Fibroblast of lung (primary cell): Measurements from ENCODE around the gene AKAP6. TPM values are rescaled to one million over a fixed set of nuclear protein-coding genes. Genes with fewer than 3 reads are reported as not detected.

Experiments
- DNase-seq, 2 donors: peaks; one replicate each; pipeline versions ENCODE4 v3.0.0 to v3.0.0-alpha.2; 2010; ENCODE audit warnings: low read depth in 2 of 2
- H2AFZ ChIP-seq: 2 replicates; pipeline ENCODE4 v1.5.1; 2012; ENCODE audit warnings: low read length, control low read depth, inconsistent platforms
- H3K27ac ChIP-seq: 2 replicates; pipeline ENCODE4 v1.5.1; 2011; ENCODE audit warnings: low read length, control low read depth; ENCODE audit not compliant: insufficient read depth
- H3K27me3 ChIP-seq: 2 replicates; pipeline ENCODE4 v1.5.1; 2011; ENCODE audit warnings: mild to moderate bottlenecking, low read length; ENCODE audit not compliant: control insufficient read depth, insufficient read depth
- H3K36me3 ChIP-seq: 2 replicates; pipeline ENCODE4 v1.5.1; 2011; ENCODE audit warnings: low read length; ENCODE audit not compliant: control insufficient read depth, insufficient read depth
- H3K4me1 ChIP-seq: 2 replicates; pipeline ENCODE4 v1.5.1; 2011; ENCODE audit warnings: low read length; ENCODE audit not compliant: control insufficient read depth, insufficient read depth; ENCODE audit errors: extremely low read depth
- H3K4me2 ChIP-seq: 2 replicates; pipeline ENCODE4 v1.5.1; 2011; ENCODE audit warnings: low read length, control low read depth; ENCODE audit not compliant: insufficient read depth; ENCODE audit errors: extremely low read depth
- H3K4me3 ChIP-seq, 4 experiments: fragments of 200-600 bp in 1 of 4; sonication (generic) in 1 of 4; replicated peaks in 1 of 4; 2 replicates each; pipeline ENCODE4 v1.5.1; 2011 to 2016; ENCODE audit warnings: low read length in 4 of 4, low read depth in 3 of 4, mild to moderate bottlenecking in 3 of 4, control low read depth in 2 of 4, inconsistent platforms in 1 of 4, mixed read lengths in 1 of 4; ENCODE audit not compliant: insufficient read depth in 1 of 4; ENCODE audit errors: control extremely low read depth in 1 of 4
- H3K79me2 ChIP-seq: 2 replicates; pipeline ENCODE4 v1.5.1; 2012; ENCODE audit warnings: mild to moderate bottlenecking, low read length, inconsistent platforms; ENCODE audit not compliant: control insufficient read depth, insufficient read depth
- H3K9ac ChIP-seq: 2 replicates; pipeline ENCODE4 v1.5.1; 2011; ENCODE audit warnings: mild to moderate bottlenecking, low read length, control low read depth; ENCODE audit not compliant: insufficient read depth
- H3K9me3 ChIP-seq: 2 replicates; pipeline ENCODE4 v1.5.1; 2012; ENCODE audit warnings: low read depth, low read length; ENCODE audit not compliant: control insufficient read depth, insufficient read depth
- H4K20me1 ChIP-seq: 2 replicates; pipeline ENCODE4 v1.5.1; 2011; ENCODE audit warnings: low read length; ENCODE audit not compliant: control insufficient read depth, insufficient read depth; ENCODE audit errors: extremely low read depth
- EZH2 ChIP-seq: IDR thresholded peaks from 2 replicates; pipeline ENCODE4 v1.5.1; 2012; ENCODE audit warnings: low read length, control low read depth, mild to moderate bottlenecking; ENCODE audit errors: missing control alignments
- polyA plus RNA-seq, 2 donors: library from polyadenylated mRNA; depleted of rRNA in 1 of 2; stranded (reverse) in 1 of 2; unstranded in 1 of 2; fragments of >200 nt; gene quantifications; 2 replicates each; pipeline ENCODE4 v1.2.1, GENCODE V29; 2011 to 2012; ENCODE audit warnings: missing spikeins in 1 of 2
- total RNA-seq: library from RNA; depleted of rRNA; stranded (reverse); fragments of >200 nt; gene quantifications from 2 replicates; pipeline ENCODE4 v1.2.1, GENCODE V29; 2014
- TF ChIP-seq, protein P1 (sequence below), 2 donors: IDR thresholded peaks in 1 of 2; conservative IDR thresholded peaks in 1 of 2; 1 replicate in 1 of 2; 2 replicates in 1 of 2; pipeline ENCODE4 v1.5.1; 2011 to 2012; ENCODE audit warnings: low read length in 2 of 2, control low read depth in 1 of 2, inconsistent platforms in 1 of 2, low read depth in 1 of 2, mild to moderate bottlenecking in 1 of 2

AKAP6 gene
- total and polyA plus RNA-seq, 2 donors (not counting 1 experiment from before 2014, with no cell fraction given), result 3.3 to 10.9 TPM

DNA sequence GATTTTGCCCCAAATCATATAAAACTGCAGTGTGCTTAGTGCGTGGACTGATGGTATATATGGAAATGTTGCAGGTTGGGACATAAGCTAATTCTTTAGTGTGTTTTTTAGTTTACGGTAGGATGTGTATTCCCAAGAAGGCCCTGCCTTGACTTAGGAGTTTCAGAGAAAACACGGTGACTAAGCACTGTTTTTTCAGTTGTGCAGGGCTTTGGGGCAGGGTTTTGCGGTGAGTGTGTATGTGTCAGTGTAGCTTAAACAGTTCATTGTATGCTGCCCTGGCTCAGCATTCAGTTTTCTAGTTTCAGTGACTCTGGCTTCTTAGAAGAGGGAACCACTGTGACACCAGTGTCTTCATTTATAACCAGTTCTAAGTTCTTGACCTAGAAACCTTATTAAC is 101.2 kb downstream of the AKAP6 start:
- Histone ChIP-seq H3K36me3 (no peaks in the 10 kb centered on the region), H3K27ac (no peak overlapping the region), H3K9ac (no peak overlapping the region), H3K4me1 (no peaks in the 10 kb centered on the region), H4K20me1 (no peaks in the 10 kb centered on the region), H3K4me3 (no peak overlapping the region), H3K4me2 (no peak overlapping the region), H2AFZ (no peak overlapping the region), H3K9me3 (no peaks in the 10 kb centered on the region), H3K27me3 (no peaks in the 10 kb centered on the region), H3K79me2 (no peaks in the 10 kb centered on the region)
- TF ChIP-seq, protein P1, sequence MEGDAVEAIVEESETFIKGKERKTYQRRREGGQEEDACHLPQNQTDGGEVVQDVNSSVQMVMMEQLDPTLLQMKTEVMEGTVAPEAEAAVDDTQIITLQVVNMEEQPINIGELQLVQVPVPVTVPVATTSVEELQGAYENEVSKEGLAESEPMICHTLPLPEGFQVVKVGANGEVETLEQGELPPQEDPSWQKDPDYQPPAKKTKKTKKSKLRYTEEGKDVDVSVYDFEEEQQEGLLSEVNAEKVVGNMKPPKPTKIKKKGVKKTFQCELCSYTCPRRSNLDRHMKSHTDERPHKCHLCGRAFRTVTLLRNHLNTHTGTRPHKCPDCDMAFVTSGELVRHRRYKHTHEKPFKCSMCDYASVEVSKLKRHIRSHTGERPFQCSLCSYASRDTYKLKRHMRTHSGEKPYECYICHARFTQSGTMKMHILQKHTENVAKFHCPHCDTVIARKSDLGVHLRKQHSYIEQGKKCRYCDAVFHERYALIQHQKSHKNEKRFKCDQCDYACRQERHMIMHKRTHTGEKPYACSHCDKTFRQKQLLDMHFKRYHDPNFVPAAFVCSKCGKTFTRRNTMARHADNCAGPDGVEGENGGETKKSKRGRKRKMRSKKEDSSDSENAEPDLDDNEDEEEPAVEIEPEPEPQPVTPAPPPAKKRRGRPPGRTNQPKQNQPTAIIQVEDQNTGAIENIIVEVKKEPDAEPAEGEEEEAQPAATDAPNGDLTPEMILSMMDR (conservative IDR thresholded peaks at IDR 0.05 in 1 of 2, IDR thresholded peaks at IDR 0.05 in 1 of 2; ENCODE audit: low read depth in 1 of 2, low read length in 2 of 2), result no peak
- peak; percentile 39 to 92 for DNase-seq

DNA sequence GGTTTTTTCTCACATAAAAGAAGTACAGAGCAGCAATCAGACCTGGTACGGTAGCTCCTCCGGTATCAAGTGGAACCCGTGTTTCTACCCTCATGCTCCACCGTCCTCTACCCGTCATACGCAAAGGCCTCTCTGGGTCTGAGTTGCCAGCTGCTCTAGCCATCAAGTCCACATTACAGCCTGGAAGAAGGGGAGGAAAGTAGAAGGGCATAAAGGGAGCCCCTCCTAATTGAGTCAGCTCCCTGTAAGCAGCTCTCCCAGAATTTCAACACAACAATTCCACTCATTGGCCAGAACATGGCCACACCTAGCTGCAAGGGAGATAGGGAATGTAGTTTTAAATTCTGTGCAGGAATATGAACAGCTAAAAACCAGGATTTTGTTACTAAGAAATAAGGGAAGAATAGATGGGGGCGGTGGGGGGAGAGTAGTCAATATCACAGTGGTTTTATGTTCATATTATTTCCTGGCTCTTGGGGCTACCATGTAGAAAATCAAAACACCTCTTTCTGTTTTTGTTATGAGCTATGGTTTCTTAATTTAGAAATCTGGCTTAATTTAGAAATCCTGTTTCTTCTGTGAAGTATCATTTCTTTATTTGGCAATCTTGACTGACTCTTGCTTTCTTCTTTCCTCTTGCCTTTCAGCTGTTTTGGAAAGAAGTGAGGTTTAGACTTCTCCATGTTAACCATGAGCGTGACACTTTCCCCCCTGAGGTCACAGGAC is 103.9 kb downstream of the AKAP6 start:
- no peak for DNase-seq
- peak overlapping the region in 1 of 4 experiments; percentile 23 for H3K4me3 ChIP-seq
- no peak for TF ChIP-seq EZH2
- TF ChIP-seq, protein P1 (conservative IDR thresholded peaks at IDR 0.05 in 1 of 2, IDR thresholded peaks at IDR 0.05 in 1 of 2; ENCODE audit: low read depth in 1 of 2, low read length in 2 of 2), result no peak

DNA sequence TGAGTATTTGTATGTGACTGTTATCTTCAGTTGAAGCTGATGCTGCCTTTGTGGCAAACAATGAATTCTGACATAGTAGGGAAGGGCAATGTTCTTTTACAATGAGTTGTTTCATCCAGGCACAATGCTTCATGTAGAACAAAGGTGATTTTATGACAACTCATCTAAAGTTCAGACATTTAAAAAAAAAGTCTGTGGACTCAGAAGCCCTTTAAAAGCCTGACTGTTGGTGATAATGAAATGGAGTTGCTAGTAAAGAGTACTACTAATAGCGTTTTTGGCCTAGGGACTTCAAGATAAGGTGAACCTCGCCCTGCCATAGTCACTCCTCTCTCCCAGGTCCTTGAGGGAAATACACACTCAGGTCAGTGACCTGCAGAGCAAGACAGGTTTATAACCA is 105.1 kb downstream of the AKAP6 start:
- no peak overlapping the region for H3K9ac ChIP-seq
- no peaks in the 10 kb centered on the region for H3K79me2 ChIP-seq
- H3K4me3 ChIP-seq, result no peak overlapping the region
- DNase-seq, result no peak
- H3K4me1 ChIP-seq, result no peaks in the 10 kb centered on the region
- no peak overlapping the region for H2AFZ ChIP-seq
- no peaks in the 10 kb centered on the region for H3K27me3 ChIP-seq
- H3K4me2 ChIP-seq, result no peak overlapping the region
- no peaks in the 10 kb centered on the region for H3K9me3 ChIP-seq
- no peaks in the 10 kb centered on the region for H3K36me3 ChIP-seq
- TF ChIP-seq, protein P1 (conservative IDR thresholded peaks at IDR 0.05 in 1 of 2, IDR thresholded peaks at IDR 0.05 in 1 of 2; ENCODE audit: low read depth in 1 of 2, low read length in 2 of 2), result no peak
- no peak for TF ChIP-seq EZH2
- no peaks in the 10 kb centered on the region for H4K20me1 ChIP-seq
- H3K27ac ChIP-seq, result no peak overlapping the region

More for the DNA sequence above, 103.9 kb downstream of the AKAP6 start:
- H3K9me3 ChIP-seq, result no peaks in the 10 kb centered on the region
- no peak overlapping the region for H2AFZ ChIP-seq
- no peaks in the 10 kb centered on the region for H3K4me1 ChIP-seq
- no peaks in the 10 kb centered on the region for H3K36me3 ChIP-seq
- H3K27ac ChIP-seq, result no peak overlapping the region
- no peaks in the 10 kb centered on the region for H3K27me3 ChIP-seq
- H3K79me2 ChIP-seq, result no peaks in the 10 kb centered on the region
- H3K9ac ChIP-seq, result no peak overlapping the region
- no peaks in the 10 kb centered on the region for H4K20me1 ChIP-seq
- H3K4me2 ChIP-seq, result no peak overlapping the region
